GM12878 (cell line): ENCODE data around the gene SHC3. TPM values are rescaled to one million over a fixed set of nuclear protein-coding genes. Genes with fewer than 3 reads are reported as not detected.

Experiments
- ATAC-seq: fragments of 200-7000 bp; cut with Tn5 transposase; 3 replicates; pipeline ENCODE4 v1.9.1; 2020; ENCODE audit warnings: mild to moderate bottlenecking, moderate library complexity
- BruUV-seq: library from RNA; stranded (reverse); fragments of 400-500 nt; replicated peaks from 2 replicates; lab custom pipeline; 2021; lab: Mats Ljungman, UMichigan
- CTCF ChIA-PET: fragments of 300-600 bp; sonication (Branson Sonifier 250); formaldehyde crosslinking; extraction: SDS; loops from one replicate; lab custom pipeline; 2021; ENCODE audit warnings: inconsistent platforms; lab: Yijun Ruan, JAX
- POLR2A ChIA-PET: fragments of 350-600 bp; formaldehyde crosslinking; extraction: SDS; loops from one replicate; lab custom pipeline; 2021; ENCODE audit warnings: inconsistent platforms; lab: Charles Lee
- RAD21 ChIA-PET: fragments of 300-600 bp; sonication (Branson Sonifier 250); formaldehyde crosslinking; loops from one replicate; lab custom pipeline; 2023; ENCODE audit warnings: antibody characterized with exemption; ENCODE audit not compliant: unreplicated experiment; lab: Charles Lee
- SMC1A ChIA-PET: fragments of 300-600 bp; sonication (Branson Sonifier 250); formaldehyde crosslinking; loops from one replicate; lab custom pipeline; 2023; ENCODE audit not compliant: unreplicated experiment, uncharacterized antibody; lab: Charles Lee
- DNase-seq: peaks from one replicate; pipeline ENCODE4 v3.0.0-alpha.2; 2011; ENCODE audit warnings: low read depth, low spot score
- FAIRE-seq: peaks from 3 replicates; lab custom pipeline; 2011; peaks lifted over from hg19 to GRCh38; lab: Jason Lieb, UNC
- H2AFZ ChIP-seq: 2 replicates; pipeline ENCODE4 v1.6.0; 2011; ENCODE audit warnings: low read depth, low read length, control low read depth; ENCODE audit not compliant: control insufficient read depth
- H3K27ac ChIP-seq: 2 replicates; pipeline ENCODE4 v1.5.1; 2011; ENCODE audit warnings: control low read depth; ENCODE audit not compliant: control insufficient read depth, insufficient read depth
- H3K27me3 ChIP-seq, 2 experiments: replicated peaks in 1 of 2; 2 replicates each; pipeline versions ENCODE4 v1.6.0 to v1.6.1; 2011; ENCODE audit warnings: low read length in 1 of 2; ENCODE audit not compliant: control insufficient read depth in 2 of 2, insufficient read depth in 2 of 2
- H3K36me3 ChIP-seq, 2 experiments: 2 replicates each; pipeline ENCODE4 v1.5.1; 2011; ENCODE audit warnings: low read length in 1 of 2; ENCODE audit not compliant: control insufficient read depth in 2 of 2, insufficient read depth in 2 of 2
- H3K4me1 ChIP-seq: 2 replicates; pipeline ENCODE4 v1.6.1; 2011; ENCODE audit warnings: mild to moderate bottlenecking, low read length, moderate library complexity, mixed read lengths; ENCODE audit not compliant: control insufficient read depth, insufficient read depth
- H3K4me2 ChIP-seq: 2 replicates; pipeline ENCODE4 v1.6.0; 2011; ENCODE audit warnings: control low read depth; ENCODE audit not compliant: control insufficient read depth, insufficient read depth
- H3K4me3 ChIP-seq: fragments of 200-600 bp; sonication (generic); 2 replicates; pipeline ENCODE4 v1.5.1; 2016
- H3K79me2 ChIP-seq: 2 replicates; pipeline ENCODE4 v1.6.0; 2011; ENCODE audit warnings: low read length; ENCODE audit not compliant: control insufficient read depth, insufficient read depth
- H3K9ac ChIP-seq: 2 replicates; pipeline ENCODE4 v1.8.0; 2011; ENCODE audit warnings: low read length, control low read depth, mixed read lengths; ENCODE audit not compliant: control insufficient read depth, insufficient read depth
- H3K9me3 ChIP-seq: replicated peaks from 3 replicates; pipeline ENCODE4 v1.5.1; 2011; ENCODE audit warnings: mild to moderate bottlenecking, low read length; ENCODE audit not compliant: control insufficient read depth, insufficient read depth
- H4K20me1 ChIP-seq: 2 replicates; pipeline ENCODE4 v1.6.0; 2011; ENCODE audit not compliant: control insufficient read depth, insufficient read depth
- BCL11A ChIP-seq: IDR thresholded peaks from 2 replicates; pipeline ENCODE4 v1.6.1; 2011; ENCODE audit warnings: low read depth, low read length
- CUX1 ChIP-seq: IDR thresholded peaks from 2 replicates; pipeline ENCODE4 v1.6.1; 2012; ENCODE audit warnings: improper control_type of control experiment, low read depth, low read length; ENCODE audit not compliant: insufficient replicate concordance
- ESRRA ChIP-seq: IDR thresholded peaks from 2 replicates; pipeline ENCODE4 v1.6.1; 2012; ENCODE audit warnings: mild to moderate bottlenecking, low read length, improper control_type of control experiment
- JUNB ChIP-seq: IDR thresholded peaks from 2 replicates; pipeline ENCODE4 v1.6.1; 2016; ENCODE audit warnings: antibody characterized with exemption, mild to moderate bottlenecking
- NR2F1 ChIP-seq: fragments of 450-650 bp; conservative IDR thresholded peaks from 2 replicates; pipeline ENCODE4 v1.6.1; 2017; ENCODE audit warnings: mild to moderate bottlenecking
- RAD21 ChIP-seq: IDR thresholded peaks from 2 replicates; pipeline ENCODE4 v1.6.1; 2011; ENCODE audit warnings: mild to moderate bottlenecking, low read depth, low read length, moderate library complexity; ENCODE audit not compliant: insufficient read depth
- REST ChIP-seq: IDR thresholded peaks from 2 replicates; pipeline ENCODE4 v1.6.1; 2012; ENCODE audit warnings: mild to moderate bottlenecking, low read depth, low read length
- RUNX3 ChIP-seq: IDR thresholded peaks from 2 replicates; pipeline ENCODE4 v1.6.1; 2012; ENCODE audit warnings: low read length, inconsistent platforms
- SIN3A ChIP-seq: IDR thresholded peaks from 2 replicates; pipeline ENCODE4 v1.6.1; 2012; ENCODE audit warnings: low read depth, low read length, improper control_type of control experiment
- SMC3 ChIP-seq: IDR thresholded peaks from 2 replicates; pipeline ENCODE4 v1.6.1; 2011; ENCODE audit warnings: low read length, improper control_type of control experiment, borderline replicate concordance
- SPI1 ChIP-seq: IDR thresholded peaks from 2 replicates; pipeline ENCODE4 v1.6.1; 2011; ENCODE audit warnings: low read depth, mild to moderate bottlenecking, low read length, moderate library complexity, borderline replicate concordance; ENCODE audit not compliant: insufficient read depth
- TCF12 ChIP-seq: IDR thresholded peaks from 2 replicates; pipeline ENCODE4 v1.6.1; 2011; ENCODE audit warnings: low read depth, mild to moderate bottlenecking, low read length
- TCF7 ChIP-seq: IDR thresholded peaks from 2 replicates; pipeline ENCODE4 v1.6.1; 2014; ENCODE audit warnings: antibody characterized with exemption, borderline replicate concordance
- YY1 ChIP-seq: IDR thresholded peaks from 2 replicates; pipeline ENCODE4 v1.6.1; 2011; ENCODE audit warnings: low read depth, mild to moderate bottlenecking, low read length
- ZNF217 ChIP-seq: fragments of 450-650 bp; IDR thresholded peaks from 2 replicates; pipeline ENCODE4 v1.6.1; 2017; ENCODE audit warnings: antibody characterized with exemption, mild to moderate bottlenecking
- ZNF384 ChIP-seq: IDR thresholded peaks from 2 replicates; pipeline ENCODE4 v1.6.1; 2012; ENCODE audit warnings: low read depth, mild to moderate bottlenecking, low read length, improper control_type of control experiment, borderline replicate concordance
- WGBS: methylation state at CpG from one replicate; pipeline ENCODE4 v1.1.6; 2016; ENCODE audit warnings: low lambda C conversion rate; ENCODE audit not compliant: insufficient replicate concordance, insufficient coverage; ENCODE audit errors: missing lambda C conversion rate; 5-methylcytosine and 5-hydroxymethylcytosine counted together
- in situ Hi-C: fragments of 300-500 bp; cut with MboI; formaldehyde crosslinking; loops from 9 replicates; pipeline ENCODE4 v1.14.3; 2018; ENCODE audit warnings: mixed read lengths
- intact Hi-C: fragments of 100-400 bp; cut with micrococcal nuclease; formaldehyde crosslinking; loops from one replicate; pipeline ENCODE4 v1.14.2; 2022; ENCODE audit not compliant: unreplicated experiment
- polyA plus RNA-seq, 11 experiments: library from polyadenylated mRNA; depleted of rRNA in 4 of 11; unstranded in 6 of 11; stranded (reverse) in 5 of 11; fragments of >200 nt; fragmentation: Nextera tagmentation in 4 of 11; fragmentation: Illumina TruSeq in 1 of 11; extraction: Ambion mirVana in 4 of 11; extraction: Trizol in 1 of 11; gene quantifications; 1 replicate in 1 of 11; 2 replicates in 10 of 11; pipeline versions ENCODE4 v1.2.1 to v1.2.3, GENCODE V29; 2011 to 2016; ENCODE audit warnings: inconsistent platforms in 2 of 11, missing spikeins in 2 of 11, low read depth in 1 of 11
- total RNA-seq, 4 experiments: library from RNA; depleted of rRNA in 3 of 4; stranded (reverse); fragments of >200 nt in 3 of 4; fragmentation: Illumina TruSeq in 1 of 4; extraction: Trizol in 1 of 4; gene quantifications; 2 replicates each; pipeline versions ENCODE4 v1.2.1 to v1.2.3, GENCODE V29; 2013 to 2021

SHC3 gene
- total and polyA plus RNA-seq, 10 of the 15 experiments (the other 5 are each of a cell fraction or from before 2014, with no cell fraction given) = 0.01 to 0.06 TPM; not detected in 8

DNA sequence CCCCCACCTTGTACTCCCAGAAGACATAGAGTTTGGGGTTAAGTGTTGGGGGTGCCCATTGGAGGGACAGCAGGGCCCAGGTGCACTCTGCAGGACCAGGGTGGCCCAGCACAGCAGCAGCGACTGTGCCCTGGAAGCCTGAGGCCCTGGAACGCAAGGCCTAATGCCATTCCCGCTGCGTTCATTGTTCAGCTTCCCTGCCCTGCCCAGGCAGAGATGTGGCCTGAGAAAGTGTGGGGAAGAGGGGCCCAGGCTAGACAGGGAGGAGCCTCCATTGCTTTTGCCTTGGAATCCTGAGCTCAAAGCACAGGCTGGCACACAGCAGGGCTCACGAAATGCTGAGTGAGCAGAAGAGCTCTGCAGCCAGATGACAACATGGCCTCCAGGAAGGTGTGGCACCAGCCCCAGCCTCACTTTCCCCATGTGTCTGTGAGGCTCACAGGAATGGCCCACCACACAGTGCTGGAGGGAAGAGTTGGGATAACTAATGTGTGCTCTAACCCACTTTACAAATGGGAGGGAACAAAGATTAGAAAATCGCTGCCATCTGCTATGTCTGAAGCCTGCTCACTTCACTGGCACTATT, 168.0 kb downstream of the SHC3 start:
- Histone ChIP-seq H3K9ac (no peak overlapping the region), H3K79me2 (no peaks in the 10 kb centered on the region), H3K36me3 (no peaks in the 10 kb centered on the region), H3K4me2 (no peak overlapping the region), H4K20me1 (no peaks in the 10 kb centered on the region), H3K27ac (no peak overlapping the region), H3K27me3 (no peaks in the 10 kb centered on the region), H3K4me1 (no peaks in the 10 kb centered on the region), H3K9me3 (no peaks in the 10 kb centered on the region), H2AFZ (no peak overlapping the region)
- SMC1A ChIA-PET = no interaction called here
- BruUV-seq = no TSS peak
- 22% methylated on average over 6 of the region's 6 CpGs for WGBS
- POLR2A ChIA-PET = no interaction called here
- intact Hi-C loops = no loop called here
- CTCF ChIA-PET = interaction anchor here (1.0 to 2.3 kb wide), 3 partner anchors 8 to 268 kb away, joined by 3 to 6 read pairs (median 4); no protein-coding TSS in a partner anchor
- FAIRE-seq (no peak), DNase-seq (no peak)
- RAD21 ChIA-PET = interaction anchor here (1.2 kb wide), 1 partner anchor 10 kb away, joined by 3 read pairs; no protein-coding TSS in a partner anchor
- in situ Hi-C loops = no loop called here
- no peak for TF ChIP-seq ZNF217
- TF ChIP-seq NR2F1 = no peak
- no peak for TF ChIP-seq TCF7
- TF ChIP-seq SPI1 = no peak
- TF ChIP-seq ESRRA = no peak
- TF ChIP-seq YY1 = no peak
- TF ChIP-seq TCF12 = no peak
- no peak for TF ChIP-seq ZNF384
- no peak for TF ChIP-seq CUX1
- no peak for TF ChIP-seq SMC3
- TF ChIP-seq RUNX3 = no peak
- TF ChIP-seq JUNB = no peak
- no peak for TF ChIP-seq REST
- TF ChIP-seq BCL11A = no peak
- no peak for TF ChIP-seq RAD21
- no peak for TF ChIP-seq SIN3A
- TF ChIP-seq, all 136 proteins: peak for 0
- H3K4me3 ChIP-seq = no peak overlapping the region
- no peak for ATAC-seq
